Right kidney (tissue), 1 donor: ENCODE measurements around the gene CYB5B.

Source experiments
- DNase-seq: peaks from one replicate; pipeline ENCODE4 v3.0.0-alpha.2; 2016

Gene CYB5B

DNA sequence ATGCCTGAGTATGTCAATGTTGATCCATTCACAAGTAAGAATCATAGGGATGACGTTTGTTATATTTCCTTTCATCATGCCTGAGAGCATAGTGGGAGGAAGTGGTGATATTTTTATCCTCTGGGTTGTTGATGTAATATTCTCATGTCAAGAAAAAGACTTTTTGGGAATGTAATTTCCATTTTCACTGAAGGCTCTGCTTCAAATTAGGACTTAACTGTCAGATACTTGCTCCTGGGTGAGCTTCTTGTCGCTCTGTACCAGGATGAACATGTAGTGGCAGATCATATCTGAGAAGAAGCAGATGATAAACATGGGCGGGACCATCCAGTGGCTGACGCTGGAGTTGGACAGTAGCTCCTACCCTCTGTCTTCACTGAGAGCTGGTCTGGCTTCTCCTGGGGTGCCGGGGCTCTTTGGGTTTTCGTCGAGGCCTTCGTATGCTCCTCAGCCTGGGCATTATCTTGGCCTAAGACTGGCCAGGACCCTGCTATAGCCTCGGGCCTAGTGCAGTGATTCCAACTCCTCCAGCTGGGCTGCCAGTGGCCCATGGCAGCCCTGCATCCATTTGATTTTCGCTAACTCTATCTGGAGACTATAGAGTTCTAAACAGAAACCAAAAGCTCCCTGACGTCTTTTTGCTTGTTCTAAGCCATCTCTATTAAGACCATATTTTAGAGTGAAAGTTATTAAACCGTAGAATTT is 19.7 kb downstream of the CYB5B start:
- DNase-seq = no peak

DNA sequence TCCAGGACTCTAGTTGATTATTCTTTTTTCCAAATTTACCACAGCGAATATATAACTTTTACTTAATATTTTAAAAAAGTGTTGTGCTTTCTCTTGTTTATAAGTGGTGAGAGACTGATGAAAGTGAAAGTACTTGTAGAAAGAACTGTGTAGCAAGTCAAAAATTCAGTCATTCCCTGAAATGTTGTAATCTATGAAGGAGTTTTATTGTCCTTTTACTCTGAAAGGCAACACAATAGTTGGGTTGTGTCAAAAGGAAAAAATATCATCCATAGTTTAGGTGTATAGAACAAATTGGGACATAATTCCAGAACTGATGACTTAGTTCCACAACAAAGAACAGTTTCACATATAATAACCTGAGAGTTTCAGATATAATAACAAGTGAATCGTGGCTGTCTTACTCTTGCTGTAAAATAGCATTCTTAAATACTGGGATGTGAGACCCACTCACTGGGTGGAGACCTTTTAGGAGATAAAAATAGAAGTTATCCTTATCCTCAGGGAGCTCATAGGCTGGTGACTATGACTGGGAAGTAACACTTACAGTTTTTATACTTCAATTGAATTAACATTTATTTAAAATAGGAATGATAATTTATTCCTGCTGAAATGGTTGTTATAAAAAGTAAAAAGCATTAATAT is 20.6 kb downstream of the CYB5B start:
- no peak for DNase-seq

GRCh38 chr16:69448470-69449193 is 24.2 kb downstream of the CYB5B start:
- DNase-seq = no peak

- DNase-seq = no peak
Observed at GRCh38 chr16:69451166-69451565, 26.7 kb downstream of the CYB5B start.

DNA sequence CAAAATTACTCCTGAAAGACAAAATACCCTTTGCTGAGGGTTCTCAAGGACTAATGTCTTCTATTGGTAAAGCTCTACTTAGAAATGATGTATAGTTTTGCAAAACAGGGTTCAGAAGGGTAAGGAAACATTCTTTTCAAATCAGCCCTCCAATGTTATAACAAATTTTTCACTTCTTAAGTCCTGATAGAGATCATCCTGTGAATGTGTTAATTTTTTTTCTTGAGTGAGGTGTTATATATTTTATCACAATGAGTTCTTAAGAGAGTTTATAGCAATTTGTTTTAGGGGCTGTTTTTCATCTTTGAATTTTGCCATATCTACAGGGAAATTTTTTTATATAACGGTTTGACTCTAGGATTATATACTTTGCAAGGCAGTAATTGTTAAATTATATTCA is 29.5 kb downstream of the CYB5B start:
- DNase-seq = no peak

DNA sequence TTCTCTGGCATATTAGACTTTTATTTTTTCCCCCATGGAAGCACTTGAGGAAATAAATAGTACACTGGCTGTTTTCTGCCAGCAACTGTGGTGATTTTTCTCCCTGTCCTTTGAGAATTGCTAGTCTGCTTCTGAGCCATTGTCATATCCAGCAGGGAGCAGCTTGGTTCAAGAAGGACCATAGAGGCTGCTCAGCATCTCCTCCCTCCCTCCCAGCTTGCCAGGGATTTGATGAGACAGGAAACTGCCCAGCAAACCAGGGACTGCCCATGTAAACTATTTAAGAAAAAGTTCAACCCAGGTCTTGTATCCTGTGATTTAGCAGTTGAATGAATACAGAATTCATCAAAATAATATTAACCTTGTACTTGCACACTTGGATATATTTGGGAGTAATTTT is 39.5 kb downstream of the CYB5B start:
- no peak for DNase-seq

- no peak for DNase-seq
Observed at GRCh38 chr16:69465083-69465721, 40.8 kb downstream of the CYB5B start.

- no peak for DNase-seq
Observed at GRCh38 chr16:69465881-69466280, 41.5 kb downstream of the CYB5B start.

DNA sequence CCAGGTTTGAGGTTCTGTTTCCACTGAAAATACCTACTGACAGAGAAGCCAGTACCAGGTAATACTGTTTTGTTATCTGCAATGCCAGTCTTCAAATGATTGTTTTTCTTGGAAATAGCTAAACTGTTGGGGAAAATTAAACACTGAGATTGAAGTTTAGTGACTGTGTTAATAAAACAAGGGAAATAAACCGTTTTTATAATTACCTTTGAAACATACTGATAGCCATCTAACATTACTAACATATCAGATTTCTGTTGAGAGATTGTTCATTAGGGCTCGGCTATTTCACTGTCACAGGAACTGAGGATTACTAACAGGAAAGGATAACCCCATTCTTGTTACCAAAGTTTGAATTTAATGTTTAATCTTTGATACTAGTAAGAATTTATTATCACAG is 42.1 kb downstream of the CYB5B start:
- no peak for DNase-seq

DNA sequence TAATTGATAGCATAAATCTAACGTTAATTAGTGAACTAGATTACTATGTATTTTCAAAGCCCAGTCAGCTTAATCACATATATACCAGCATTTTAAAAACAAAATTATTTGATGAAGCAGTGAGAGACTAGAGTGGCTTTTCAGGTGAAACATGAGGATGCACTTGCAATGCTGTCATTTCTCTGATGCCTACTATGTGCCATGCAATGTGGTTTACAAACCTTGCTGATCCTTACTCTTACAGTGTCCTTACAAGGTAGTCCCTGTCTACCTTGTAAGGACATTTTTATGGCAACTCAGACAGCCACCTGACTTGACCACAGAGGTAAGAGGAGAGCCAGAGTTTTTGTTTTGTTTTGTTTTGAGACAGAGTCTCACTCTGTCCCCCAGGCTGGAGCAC is 42.7 kb downstream of the CYB5B start:
- DNase-seq = no peak

DNA sequence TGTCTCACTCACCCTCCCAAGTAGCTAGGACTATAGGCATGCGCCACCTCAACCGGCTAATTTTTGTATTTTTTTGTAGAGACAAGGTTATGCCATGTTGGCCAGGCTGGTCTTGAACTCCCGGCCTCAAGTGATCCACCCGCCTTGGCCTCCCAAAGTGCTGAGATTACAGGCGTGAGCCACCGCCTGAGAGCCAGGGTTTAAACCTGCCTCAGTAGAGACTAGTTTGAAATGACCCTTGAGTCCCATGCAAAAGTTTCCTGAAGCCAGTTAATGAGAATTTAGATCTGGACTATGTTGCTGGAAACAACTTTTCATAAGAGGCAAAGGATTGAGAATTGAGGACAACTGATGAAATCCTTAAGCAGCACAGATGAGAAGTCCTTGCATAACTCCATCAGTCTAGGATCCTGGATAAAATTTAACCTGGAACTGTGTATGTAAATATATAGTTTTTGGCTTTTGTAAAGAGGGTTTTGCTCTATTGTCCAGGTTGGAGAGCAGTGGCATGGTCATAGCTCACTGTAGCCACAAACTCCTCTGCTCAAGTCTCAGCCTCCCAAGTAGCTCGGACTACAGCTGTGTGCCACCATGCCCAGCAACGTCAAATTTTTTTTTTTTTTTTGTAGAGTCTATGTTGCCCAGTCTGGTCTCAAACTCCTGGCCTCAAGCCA is 43.2 kb downstream of the CYB5B start:
- DNase-seq = no peak

GRCh38 chr16:69469807-69470561 is 45.6 kb downstream of the CYB5B start:
- DNase-seq = no peak

GRCh38 chr16:69471121-69471520 is 46.7 kb downstream of the CYB5B start:
- no peak for DNase-seq

- DNase-seq = no peak
Observed at GRCh38 chr16:69474408-69474807, 50.0 kb downstream of the CYB5B start.

DNA sequence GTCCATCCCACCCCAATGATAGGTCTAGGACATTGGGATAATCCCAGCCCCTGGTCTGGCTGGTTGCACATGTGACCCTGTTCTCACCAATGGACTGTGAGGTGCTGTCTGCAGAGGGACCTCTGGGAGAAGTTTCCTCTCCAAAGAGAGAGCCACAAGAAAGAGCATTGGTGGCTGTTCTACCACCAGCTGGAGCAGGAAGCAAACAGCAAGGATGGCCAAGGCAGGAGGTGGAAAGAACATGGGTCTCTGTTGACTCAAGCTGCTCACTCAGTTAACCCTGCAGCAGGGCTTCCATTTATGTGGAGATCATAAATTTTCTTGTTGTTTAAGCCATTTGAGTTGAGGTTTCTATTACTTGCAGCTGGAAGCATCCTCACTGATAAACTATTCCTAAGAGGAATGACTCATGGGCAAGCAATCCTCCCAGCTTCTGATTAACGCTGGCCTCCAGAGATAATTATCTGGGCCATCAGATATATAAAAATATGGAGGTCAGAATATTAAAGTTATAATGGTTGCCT is 52.6 kb downstream of the CYB5B start:
- no peak for DNase-seq

DNA sequence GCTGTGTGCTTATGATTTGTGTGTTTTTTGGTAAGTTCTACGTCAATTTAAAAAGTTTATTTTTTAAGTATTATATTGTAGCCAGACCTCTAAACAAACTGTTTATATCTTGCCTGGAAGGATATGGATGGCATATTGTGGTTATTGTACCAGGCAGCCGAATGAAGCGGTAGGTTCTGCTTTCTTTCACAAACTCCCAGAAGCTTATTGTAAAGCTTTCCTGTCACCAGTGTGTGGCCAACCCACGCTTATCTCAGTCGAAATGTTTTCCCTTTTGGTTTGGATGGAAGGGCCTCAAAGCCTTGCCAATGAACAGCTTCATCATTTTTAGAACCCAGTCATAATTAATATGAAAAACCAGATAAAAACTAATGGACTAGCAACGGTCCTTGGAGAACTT is 53.1 kb downstream of the CYB5B start:
- DNase-seq = no peak

- no peak for DNase-seq
Observed at GRCh38 chr16:69478685-69479084, 54.3 kb downstream of the CYB5B start.

GRCh38 chr16:69479775-69480174 is 55.4 kb downstream of the CYB5B start:
- DNase-seq = no peak

DNA sequence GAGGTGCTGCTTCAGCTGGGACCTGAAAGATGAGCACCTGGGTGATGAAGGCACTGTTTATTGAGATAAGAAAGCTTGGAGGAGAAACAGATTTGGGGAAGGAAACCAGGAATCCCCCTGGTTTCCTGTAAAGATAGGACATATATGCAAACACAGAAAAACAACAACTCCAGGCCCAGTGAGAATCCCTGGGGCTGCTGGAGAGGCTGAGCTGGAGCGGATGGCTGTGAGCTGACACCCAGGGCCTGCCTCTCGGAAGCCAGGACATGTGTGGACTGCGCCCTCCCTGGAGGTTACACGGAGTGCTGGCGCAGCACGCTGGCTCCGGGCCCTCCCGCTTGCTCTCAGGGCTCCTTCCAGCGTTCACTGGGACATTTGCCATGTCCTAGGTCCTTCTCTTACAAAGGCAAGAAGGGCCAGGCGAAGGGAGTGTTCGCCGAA is 57.5 kb downstream of the CYB5B start:
- no peak for DNase-seq

- peak; percentile 68 for DNase-seq
Observed at GRCh38 chr16:69482410-69482991, 58.1 kb downstream of the CYB5B start.

- DNase-seq = no peak
Observed at GRCh38 chr16:69483611-69484010, 59.2 kb downstream of the CYB5B start.
